Ovary (tissue), 9 donors: Measurements from ENCODE around the gene UPF1. TPM values are rescaled to one million over a fixed set of nuclear protein-coding genes. Genes with fewer than 3 reads are reported as not detected.

Experiments used
- DNase-seq, 5 donors: peaks; one replicate each; pipeline ENCODE4 v3.0.0-alpha.2; 2019 to 2020
- H3K27ac ChIP-seq, 2 donors: fragments of 200-600 bp; one replicate each; pipeline versions ENCODE4 v1.5.1 to v1.8.0; 2019 to 2022
- H3K27me3 ChIP-seq: fragments of 200-600 bp; one replicate; pipeline ENCODE4 v1.8.0; 2022
- H3K36me3 ChIP-seq: fragments of 200-600 bp; sonication (generic); one replicate; pipeline ENCODE4 v1.5.1; 2019
- H3K4me1 ChIP-seq: one replicate; pipeline ENCODE4 v1.8.1; 2013; ENCODE audit warnings: mild to moderate bottlenecking, moderate library complexity; ENCODE audit not compliant: insufficient read depth
- H3K4me3 ChIP-seq: fragments of 200-600 bp; sonication (generic); one replicate; pipeline ENCODE4 v1.5.1; 2017
- H3K9me3 ChIP-seq, 2 donors: fragments of 200-600 bp in 1 of 2; sonication (generic) in 1 of 2; one replicate each; pipeline versions ENCODE4 v1.5.1 to v1.8.1; 2013 to 2019; ENCODE audit warnings: mild to moderate bottlenecking in 1 of 2, moderate library complexity in 1 of 2
- CTCF ChIP-seq, 3 donors: fragments of 450-650 bp in 2 of 3; fragments of 200-600 bp in 1 of 3; IDR thresholded peaks; one replicate each; pipeline versions ENCODE4 v1.5.1 to v1.8.0; 2016 to 2022; ENCODE audit warnings: antibody characterized with exemption in 3 of 3, mild to moderate bottlenecking in 1 of 3
- EP300 ChIP-seq: sonication (generic); formaldehyde crosslinking; IDR thresholded peaks from one replicate; pipeline ENCODE4 v1.6.1; 2017; ENCODE audit warnings: antibody characterized with exemption
- POLR2A ChIP-seq: fragments of 450-650 bp; IDR thresholded peaks from one replicate; pipeline ENCODE4 v1.6.1; 2017; ENCODE audit warnings: antibody characterized with exemption, mild to moderate bottlenecking, moderate library complexity
- WGBS, 3 donors: extraction: QIAGEN DNeasy Blood & Tissue Kit in 1 of 3; methylation state at CpG; one replicate each; pipeline versions ENCODE4 v1.1.5 to v1.1.7; 2013 to 2017; 5-methylcytosine and 5-hydroxymethylcytosine counted together
- intact Hi-C, 4 donors: fragments of 100-400 bp; cut with DNase I; formaldehyde crosslinking; loops; one replicate each; pipeline versions ENCODE4 v1.11.0 to v1.15.1; 2022 to 2023
- polyA plus RNA-seq, 2 donors: library from polyadenylated mRNA; stranded (reverse); fragments of 200-250 nt in 1 of 2; fragments of 350-450 nt in 1 of 2; fragmentation: Illumina TruSeq in 1 of 2; extraction: RNeasy Lipid Tissue Mini Kit (QIAGEN cat#74804) in 1 of 2; gene quantifications; one replicate each; pipeline ENCODE4 v1.2.3, GENCODE V29; 2013 to 2014
- total RNA-seq, 7 donors: library from RNA; depleted of rRNA in 2 of 7; stranded (reverse); fragments of >200 nt in 2 of 7; fragmentation: NEBNext Ultra II Directional in 3 of 7; extraction: Animal tissue kit (Norgen Biotek cat#: 25700) in 3 of 7; gene quantifications; one replicate each; pipeline versions ENCODE4 v1.1.0 to v1.2.4, GENCODE V29; 2016 to 2023
- donor health status: DM: no; HTN: no; CAD: no; lungs with moderate emphysema.
- donor health status: DM: no; HTN: no; CAD: no.
- donor health status: Bipolar disorder and iron deficiency.
- donor health status: DM: yes; HTN: yes; CAD: no.
- donor health status: DM: no; HTN: no; CAD: no.
- donor health status: DM: yes; HTN: yes; CAD: no.

Gene UPF1
- total and polyA plus RNA-seq, 9 donors = 35.4 to 89.0 (median 59.7) TPM

GRCh38 chr19:18852648-18853047 lies 20.9 kb downstream of the UPF1 start:
- Histone ChIP-seq H3K27me3 (no peaks in the 10 kb centered on the region), H3K9me3 (no peaks in the 10 kb centered on the region), H3K36me3 (no peaks in the 10 kb centered on the region), H3K27ac (no peak overlapping the region), H3K4me3 (no peak overlapping the region), H3K4me1 (peaks cover 24% of the 10 kb centered on the region)
- 82 to 87% (median 86%) methylated on average over 12 of the region's 12 CpGs for WGBS, 3 donors
- no peak for DNase-seq
- TF ChIP-seq CTCF (IDR thresholded peaks at IDR 0.05) (no peak), POLR2A (no peak), EP300 (no peak)
- intact Hi-C loops = loop anchor here in 1 of 4 donors (10.0 kb wide), 1 partner anchor 258 kb away; no protein-coding TSS in a partner anchor

DNA sequence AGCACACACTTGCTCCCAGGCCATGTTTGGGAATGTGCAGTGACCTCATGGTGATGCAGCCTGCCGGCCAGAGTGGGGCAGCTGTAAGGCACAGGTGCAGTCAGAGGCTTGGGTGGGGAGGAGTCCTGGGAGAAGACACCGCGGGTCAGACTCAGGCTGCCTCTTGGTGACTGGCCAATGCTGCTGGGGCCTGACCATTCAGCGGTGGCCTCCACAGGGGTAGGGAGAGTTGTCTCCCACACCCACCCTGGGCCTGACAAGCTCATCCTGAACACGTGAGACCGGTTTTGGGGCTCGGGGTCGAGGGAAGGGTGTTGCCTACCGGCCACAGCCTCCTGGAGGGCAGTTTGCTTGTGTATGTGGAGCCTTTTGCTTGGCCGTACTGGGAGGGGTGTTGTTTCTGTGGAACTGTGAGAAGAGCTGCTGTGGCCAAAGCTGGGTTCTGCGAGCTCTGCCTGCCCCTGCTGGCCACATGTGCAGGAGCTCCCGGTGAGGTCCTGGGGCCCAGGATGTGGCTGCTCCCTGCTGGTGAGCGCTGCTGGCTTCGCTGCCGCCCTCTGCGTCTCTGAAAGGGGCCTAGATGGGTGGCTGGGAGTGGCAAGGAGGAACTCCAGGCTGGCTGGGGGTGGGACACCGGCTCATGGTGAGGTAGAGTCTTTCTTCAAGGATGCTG lies 22.1 kb downstream of the UPF1 start:
- H3K4me1 ChIP-seq = peaks cover 18% of the 10 kb centered on the region
- WGBS, 3 donors = 84 to 86% (median 85%) methylated on average over 17 of the region's 17 CpGs
- no peak overlapping the region for H3K4me3 ChIP-seq
- intact Hi-C loops = loop anchor here in 1 of 4 donors (10.0 kb wide), 1 partner anchor 259 kb away; no protein-coding TSS in a partner anchor
- no peaks in the 10 kb centered on the region for H3K36me3 ChIP-seq
- TF ChIP-seq POLR2A (no peak), EP300 (no peak), CTCF (IDR thresholded peaks at IDR 0.05) (no peak)
- H3K9me3 ChIP-seq = no peaks in the 10 kb centered on the region
- DNase-seq = no peak
- H3K27me3 ChIP-seq = no peaks in the 10 kb centered on the region
- H3K27ac ChIP-seq = no peak overlapping the region

- Histone ChIP-seq H3K27ac (no peak overlapping the region), H3K9me3 (no peaks in the 10 kb centered on the region), H3K27me3 (no peaks in the 10 kb centered on the region), H3K4me1 (peaks cover 10% of the 10 kb centered on the region), H3K4me3 (no peak overlapping the region), H3K36me3 (no peaks in the 10 kb centered on the region)
- intact Hi-C loops = loop anchor here in 1 of 4 donors (10.0 kb wide), 1 partner anchor 260 kb away; no protein-coding TSS in a partner anchor
- 93 to 94% (median 93%) methylated on average over 33 of the region's 33 CpGs for WGBS, 3 donors
- no peak for DNase-seq
- TF ChIP-seq POLR2A (no peak), CTCF (IDR thresholded peaks at IDR 0.05) (no peak), EP300 (no peak)
These were observed 23.2 kb downstream of the UPF1 start for GRCh38 chr19:18854982-18855381.

DNA sequence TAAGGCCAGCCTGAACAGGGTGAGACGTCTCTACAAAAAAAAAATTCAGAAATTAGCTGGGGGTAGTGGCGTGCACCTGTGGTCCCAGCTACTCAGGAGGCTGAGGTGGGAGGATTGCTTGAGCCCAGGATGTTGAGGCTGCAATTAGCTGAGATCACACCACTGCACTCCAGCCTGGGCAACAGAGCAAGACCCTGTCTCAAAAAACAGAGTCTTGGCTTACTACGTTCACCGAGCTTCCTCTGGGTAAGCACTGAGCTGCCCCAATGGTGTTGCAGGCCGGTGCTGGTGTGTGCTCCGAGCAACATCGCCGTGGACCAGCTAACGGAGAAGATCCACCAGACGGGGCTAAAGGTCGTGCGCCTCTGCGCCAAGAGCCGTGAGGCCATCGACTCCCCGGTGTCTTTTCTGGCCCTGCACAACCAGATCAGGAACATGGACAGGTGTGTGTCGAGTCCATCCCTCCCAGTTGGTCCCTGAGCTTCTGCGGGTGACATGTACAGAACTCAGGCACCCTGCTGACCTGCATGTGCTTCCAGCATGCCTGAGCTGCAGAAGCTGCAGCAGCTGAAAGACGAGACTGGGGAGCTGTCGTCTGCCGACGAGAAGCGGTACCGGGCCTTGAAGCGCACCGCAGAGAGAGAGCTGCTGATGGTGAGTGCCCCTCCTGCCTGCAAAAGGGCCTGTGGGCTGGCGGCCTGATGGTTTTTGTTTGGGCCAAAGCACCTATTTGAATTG lies 24.1 kb downstream of the UPF1 start:
- H3K27me3 ChIP-seq = no peaks in the 10 kb centered on the region
- H3K27ac ChIP-seq = no peak overlapping the region
- H3K36me3 ChIP-seq = no peaks in the 10 kb centered on the region
- H3K4me3 ChIP-seq = no peak overlapping the region
- 83 to 90% (median 86%) methylated on average over 27 of the region's 27 CpGs for WGBS, 3 donors
- no peaks in the 10 kb centered on the region for H3K9me3 ChIP-seq
- no peak for DNase-seq
- TF ChIP-seq EP300 (no peak), CTCF (IDR thresholded peaks at IDR 0.05) (no peak), POLR2A (no peak)
- peaks cover 3% of the 10 kb centered on the region for H3K4me1 ChIP-seq
- intact Hi-C loops = loop anchor here in 1 of 4 donors (10.0 kb wide), 1 partner anchor 261 kb away; no protein-coding TSS in a partner anchor
